ENCODE results near the gene PLEKHG2. TPM values are rescaled to one million over a fixed set of nuclear protein-coding genes. Genes with fewer than 3 reads are reported as not detected.

Gene PLEKHG2
- total and polyA plus RNA-seq, 11 donors, result 8.9 to 38.5 (median 13.3) TPM

GRCh38 chr19:39384839-39385568 is 27.5 kb upstream of the PLEKHG2 start:
- no peak for DNase-seq
- TF ChIP-seq POLR2A (IDR thresholded peaks at IDR 0.05) (no peak), CTCF (IDR thresholded peaks at IDR 0.05) (no peak)
- Histone ChIP-seq H3K27ac (no peak overlapping the region), H3K27me3 (no peaks in the 10 kb centered on the region), H3K36me3 (peaks cover 3 to 98% (median 94%) of the 10 kb centered on the region in 9 donors), H3K4me3 (no peak overlapping the region), H3K4me1 (peaks cover under 1 to 8% (median 5%) of the 10 kb centered on the region in 12 donors), H3K9me3 (no peaks in the 10 kb centered on the region)
- intact Hi-C loops (cut with DNase I), result loop anchor here in 1 of 10 donors (5.0 kb wide), 1 partner anchor 38 kb away; no protein-coding TSS in a partner anchor
- peak in 1 of 4 donors; percentile 15 for ATAC-seq
- WGBS, 4 donors, result 69 to 74% (median 71%) methylated on average over 7 to 9 of the region's 9 CpGs

GRCh38 chr19:39385629-39386411 is 26.6 kb upstream of the PLEKHG2 start:
- Histone ChIP-seq H3K4me3 (no peak overlapping the region), H3K27me3 (no peaks in the 10 kb centered on the region), H3K27ac (no peak overlapping the region), H3K36me3 (peaks cover 3 to 89% (median 86%) of the 10 kb centered on the region in 9 donors), H3K4me1 (peaks cover 3 to 15% (median 9%) of the 10 kb centered on the region in 12 donors), H3K9me3 (no peaks in the 10 kb centered on the region)
- 71 to 81% (median 79%) methylated on average over 20 of the region's 20 CpGs for WGBS, 4 donors
- ATAC-seq, result no peak
- intact Hi-C loops (cut with DNase I), result no loop called here
- TF ChIP-seq POLR2A (IDR thresholded peaks at IDR 0.05), result no peak
- no peak for TF ChIP-seq CTCF (IDR thresholded peaks at IDR 0.05)
- no peak for DNase-seq

DNA sequence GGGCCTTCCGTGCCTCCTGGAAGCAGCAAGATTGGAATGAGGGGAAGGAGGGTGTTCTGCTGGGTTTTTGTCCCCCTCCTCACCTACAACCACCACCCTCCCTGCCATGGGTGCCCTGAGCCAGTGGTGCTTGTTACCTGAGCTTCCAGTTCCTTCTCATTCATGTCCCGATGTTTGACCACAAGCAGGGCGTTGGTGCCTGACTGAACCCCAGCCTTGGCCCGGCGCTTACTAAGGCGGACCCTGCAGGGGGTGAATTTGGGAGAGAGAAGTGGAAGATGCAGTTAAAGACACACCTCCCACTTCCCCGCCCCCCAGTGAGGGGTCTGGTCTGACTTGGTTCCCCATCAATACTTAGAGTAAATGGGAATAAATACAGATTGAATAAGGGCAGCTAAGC is 25.9 kb upstream of the PLEKHG2 start:
- 87 to 91% (median 89%) methylated on average over 7 of the region's 7 CpGs for WGBS, 4 donors

More for the DNA sequence above, 25.9 kb upstream of the PLEKHG2 start:
- Histone ChIP-seq H3K4me3 (no peak overlapping the region), H3K9me3 (no peaks in the 10 kb centered on the region), H3K4me1 (peaks cover 3 to 16% (median 10%) of the 10 kb centered on the region in 12 donors), H3K27me3 (no peaks in the 10 kb centered on the region), H3K27ac (no peak overlapping the region), H3K36me3 (peaks cover 3 to 82% (median 78%) of the 10 kb centered on the region in 9 donors)
- DNase-seq, result no peak
- no peak for ATAC-seq
- intact Hi-C loops (cut with DNase I), result no loop called here
- no peak for TF ChIP-seq POLR2A (IDR thresholded peaks at IDR 0.05)
- no peak for TF ChIP-seq CTCF (IDR thresholded peaks at IDR 0.05)
